Measurements from ENCODE around the gene MAPK10. TPM values are rescaled to one million over a fixed set of nuclear protein-coding genes. Genes with fewer than 3 reads are reported as not detected.

The MAPK10 gene
- 0.94 TPM for polyA plus RNA-seq

DNA sequence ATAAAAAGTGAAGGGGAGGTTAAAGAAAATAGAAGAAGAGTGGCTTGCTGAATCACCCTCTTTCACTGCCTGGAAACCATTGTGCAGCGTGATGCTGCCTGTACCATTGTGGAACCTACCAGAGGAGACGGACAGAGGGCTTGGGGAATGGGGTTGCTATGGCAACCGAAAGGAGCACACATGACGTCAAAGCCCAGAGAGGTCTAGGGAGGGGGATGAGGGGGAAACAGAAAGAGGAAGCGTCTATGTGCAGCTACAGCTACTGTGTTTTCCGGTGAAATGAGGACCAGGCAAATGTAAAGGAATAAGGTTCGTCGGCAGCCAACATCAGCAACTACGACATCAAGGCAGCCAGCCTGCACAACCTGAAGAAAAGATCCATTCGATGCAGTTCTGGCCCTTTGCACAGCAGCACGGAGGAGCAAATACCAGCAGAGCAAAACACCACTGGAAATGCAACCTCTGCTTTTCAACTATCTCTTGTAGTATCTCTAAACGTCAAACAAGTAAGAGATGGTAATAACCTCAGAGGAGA is at the start of gene MAPK10:
TSS of gene MAPK10 (minus strand) at position 110 of the 535 bp plus-strand sequence.
- Mint-ChIP-seq H3K27ac (peak within 1 kb of the TSS; percentile 72 to 96 (median 96)), H3K36me3 (no peaks in the 10 kb centered on the region), H3K9me3 (no peaks in the 10 kb centered on the region), H3K4me3 (peak within 1 kb of the TSS; percentile 33 to 94 (median 86)), H3K4me1 (peaks cover 6 to 11% (median 7%) of the 10 kb centered on the region in 3 donors), H3K27me3 (peaks cover 6% of the 10 kb centered on the region)

DNA sequence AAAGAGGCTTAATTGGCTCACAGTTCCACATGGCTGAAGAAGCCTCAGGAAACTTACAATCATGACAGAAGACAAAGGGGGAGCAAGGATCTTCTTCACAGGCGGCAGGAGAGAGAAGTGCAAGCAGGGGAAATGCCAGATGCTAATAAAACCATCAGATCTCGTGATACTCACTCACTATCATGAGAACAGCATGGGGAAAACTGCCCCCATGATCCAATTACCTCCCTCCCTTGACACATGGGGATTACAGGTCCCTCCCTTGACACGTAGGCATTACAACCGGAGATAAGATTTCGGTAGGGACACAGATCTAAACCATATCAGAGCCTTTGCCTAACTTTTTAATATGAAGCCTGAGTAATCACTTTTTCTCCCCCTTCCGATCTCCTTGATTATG is 43.7 kb upstream of the MAPK10 start:
- peaks cover 0 to 3% (median 1%) of the 10 kb centered on the region in 3 donors for H3K9me3 Mint-ChIP-seq
- no peak overlapping the region for H3K4me3 Mint-ChIP-seq
- peaks cover 3% of the 10 kb centered on the region for H3K27me3 Mint-ChIP-seq
- no peaks in the 10 kb centered on the region for H3K36me3 Mint-ChIP-seq
- H3K4me1 Mint-ChIP-seq: peaks cover 0 to 2% (median 0%) of the 10 kb centered on the region in 3 donors
- H3K27ac Mint-ChIP-seq: no peak overlapping the region

DNA sequence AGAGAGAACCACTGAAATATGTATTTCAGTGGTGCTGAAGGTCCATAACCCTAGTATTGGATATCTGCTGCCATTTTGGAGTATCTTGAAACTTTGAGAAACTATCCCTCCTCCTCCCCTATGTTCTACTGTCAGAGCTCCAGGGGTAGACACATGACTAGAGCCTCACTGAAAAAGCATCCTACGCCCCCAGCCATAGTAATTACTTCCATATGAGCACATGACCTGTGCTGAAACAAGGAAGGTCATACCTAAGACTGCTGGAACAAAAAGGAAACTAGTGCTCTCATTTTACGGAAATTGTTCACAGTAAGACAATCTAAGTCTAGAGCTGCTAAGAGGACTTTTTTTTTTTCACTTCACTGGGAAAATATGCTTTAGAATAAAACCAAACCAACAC is 42.0 kb upstream of the MAPK10 start:
- H3K27ac Mint-ChIP-seq: no peak overlapping the region
- H3K9me3 Mint-ChIP-seq: peaks cover 0 to 3% (median 0%) of the 10 kb centered on the region in 3 donors
- peaks cover 0 to 2% (median 0%) of the 10 kb centered on the region in 3 donors for H3K4me1 Mint-ChIP-seq
- no peaks in the 10 kb centered on the region for H3K36me3 Mint-ChIP-seq
- H3K4me3 Mint-ChIP-seq: no peak overlapping the region
- H3K27me3 Mint-ChIP-seq: peaks cover 3% of the 10 kb centered on the region

DNA sequence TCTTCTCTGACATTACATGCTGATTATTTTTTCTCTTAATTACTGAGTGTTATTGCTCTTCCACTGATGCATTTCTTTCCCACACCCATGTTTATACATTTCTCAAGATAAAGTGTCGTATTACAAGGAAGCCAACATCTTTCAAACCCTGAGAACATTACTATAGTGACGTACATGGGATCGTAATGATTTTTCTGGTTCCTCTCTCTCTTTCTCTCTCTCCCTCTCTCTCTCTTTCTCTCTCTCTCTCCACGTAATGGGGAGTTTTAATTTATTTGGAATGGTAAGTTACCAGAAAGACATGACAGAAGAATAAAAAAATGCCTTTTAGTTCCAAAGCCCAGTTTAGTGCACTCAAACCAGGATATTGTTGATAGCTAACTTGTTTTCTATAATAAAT is 40.4 kb upstream of the MAPK10 start:
- Mint-ChIP-seq H3K4me1 (peaks cover 0 to 2% (median 0%) of the 10 kb centered on the region in 3 donors), H3K27ac (peak overlapping the region in 1 of 3 donors; percentile 7), H3K9me3 (peaks cover 0 to 3% (median 0%) of the 10 kb centered on the region in 3 donors), H3K4me3 (no peak overlapping the region), H3K27me3 (peaks cover 3% of the 10 kb centered on the region), H3K36me3 (no peaks in the 10 kb centered on the region)

DNA sequence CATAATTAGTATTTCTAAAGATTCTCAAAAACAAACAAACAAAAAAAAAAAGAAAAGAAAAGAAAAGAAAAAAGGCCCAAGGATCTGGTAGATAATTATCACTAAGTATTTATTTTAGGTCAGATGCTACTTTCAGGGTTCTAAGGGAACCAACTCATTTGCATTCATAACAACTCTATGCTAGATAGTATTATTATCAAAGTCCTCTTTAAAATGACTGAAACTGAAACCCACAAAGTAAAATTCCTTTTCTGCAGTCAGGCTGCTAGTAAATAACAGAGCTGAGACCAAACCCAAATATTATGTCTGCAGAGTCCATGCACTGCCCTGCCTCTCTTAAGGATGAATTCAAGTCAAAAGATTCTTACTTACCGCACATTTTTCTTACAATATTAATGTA is 38.3 kb upstream of the MAPK10 start:
- no peak overlapping the region for H3K4me3 Mint-ChIP-seq
- peaks cover 0 to 3% (median 0%) of the 10 kb centered on the region in 3 donors for H3K9me3 Mint-ChIP-seq
- H3K36me3 Mint-ChIP-seq: no peaks in the 10 kb centered on the region
- peaks cover 3% of the 10 kb centered on the region for H3K27me3 Mint-ChIP-seq
- peak overlapping the region in 1 of 3 donors; percentile 3 for H3K27ac Mint-ChIP-seq
- H3K4me1 Mint-ChIP-seq: peaks cover 0 to 2% (median 0%) of the 10 kb centered on the region in 3 donors

DNA sequence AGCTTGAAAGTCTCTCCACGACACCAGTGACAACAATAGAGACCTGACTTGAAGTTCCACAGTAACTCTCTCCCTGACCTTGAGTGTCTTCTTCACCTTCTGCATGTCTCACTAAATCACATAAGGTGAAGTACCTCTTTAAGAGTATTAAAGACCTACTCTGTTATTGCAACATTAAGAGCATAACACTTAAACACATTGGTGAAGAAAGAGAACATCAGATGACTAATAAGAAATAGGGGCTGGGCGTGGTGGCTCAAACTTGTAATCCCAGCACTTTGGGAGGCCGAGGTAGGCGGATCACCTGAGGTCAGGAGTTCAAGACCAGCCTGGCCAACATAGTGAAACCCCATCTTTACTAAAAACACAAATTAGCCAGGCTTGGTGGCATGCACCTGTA is 33.9 kb upstream of the MAPK10 start:
- H3K27me3 Mint-ChIP-seq: peaks cover 2% of the 10 kb centered on the region
- no peaks in the 10 kb centered on the region for H3K36me3 Mint-ChIP-seq
- H3K4me3 Mint-ChIP-seq: no peak overlapping the region
- H3K27ac Mint-ChIP-seq: no peak overlapping the region
- peaks cover 0 to 2% (median 0%) of the 10 kb centered on the region in 3 donors for H3K4me1 Mint-ChIP-seq
- H3K9me3 Mint-ChIP-seq: no peaks in the 10 kb centered on the region

DNA sequence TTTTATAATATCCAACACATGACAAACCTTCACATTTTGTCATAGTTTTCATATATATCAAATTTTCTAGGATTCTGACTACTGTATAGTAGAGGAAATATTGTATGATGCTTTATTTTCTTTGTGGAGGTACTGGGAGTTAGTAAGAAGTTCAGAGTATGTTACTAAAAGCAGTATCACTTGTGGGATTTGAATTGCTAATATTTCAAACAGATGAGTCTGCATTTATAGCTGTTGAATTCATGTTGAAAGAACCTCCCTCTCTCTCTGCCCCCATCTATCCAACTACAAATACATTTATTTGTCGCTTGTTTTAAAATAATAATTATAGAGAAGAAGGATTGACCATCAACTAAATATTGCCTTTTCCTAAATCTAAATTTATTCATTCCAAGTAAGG is 29.8 kb upstream of the MAPK10 start:
- H3K4me1 Mint-ChIP-seq: no peaks in the 10 kb centered on the region
- no peaks in the 10 kb centered on the region for H3K36me3 Mint-ChIP-seq
- no peaks in the 10 kb centered on the region for H3K9me3 Mint-ChIP-seq
- H3K27me3 Mint-ChIP-seq: peaks cover 6% of the 10 kb centered on the region
- H3K4me3 Mint-ChIP-seq: no peak overlapping the region
- H3K27ac Mint-ChIP-seq: no peak overlapping the region

DNA sequence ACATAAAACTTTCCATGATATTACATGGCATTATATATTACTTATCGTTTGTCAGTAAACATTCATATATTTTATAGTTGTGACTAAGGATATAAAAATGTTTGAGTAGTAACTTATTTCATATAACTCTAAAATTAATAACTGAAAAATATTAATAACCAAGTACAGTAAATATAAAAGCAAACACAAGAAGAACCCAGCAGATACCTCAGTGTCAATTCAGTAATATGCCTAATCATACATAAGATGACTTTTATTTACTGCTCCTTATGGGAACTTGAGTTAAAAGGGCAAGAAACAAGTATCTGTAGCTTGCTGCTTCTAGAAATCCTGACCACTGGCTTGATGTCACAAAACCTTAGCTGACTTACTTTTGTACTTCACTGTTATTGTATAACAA is 28.4 kb upstream of the MAPK10 start:
- Mint-ChIP-seq H3K4me3 (no peak overlapping the region), H3K27ac (no peak overlapping the region), H3K4me1 (no peaks in the 10 kb centered on the region), H3K27me3 (peaks cover 6% of the 10 kb centered on the region), H3K36me3 (no peaks in the 10 kb centered on the region), H3K9me3 (no peaks in the 10 kb centered on the region)

DNA sequence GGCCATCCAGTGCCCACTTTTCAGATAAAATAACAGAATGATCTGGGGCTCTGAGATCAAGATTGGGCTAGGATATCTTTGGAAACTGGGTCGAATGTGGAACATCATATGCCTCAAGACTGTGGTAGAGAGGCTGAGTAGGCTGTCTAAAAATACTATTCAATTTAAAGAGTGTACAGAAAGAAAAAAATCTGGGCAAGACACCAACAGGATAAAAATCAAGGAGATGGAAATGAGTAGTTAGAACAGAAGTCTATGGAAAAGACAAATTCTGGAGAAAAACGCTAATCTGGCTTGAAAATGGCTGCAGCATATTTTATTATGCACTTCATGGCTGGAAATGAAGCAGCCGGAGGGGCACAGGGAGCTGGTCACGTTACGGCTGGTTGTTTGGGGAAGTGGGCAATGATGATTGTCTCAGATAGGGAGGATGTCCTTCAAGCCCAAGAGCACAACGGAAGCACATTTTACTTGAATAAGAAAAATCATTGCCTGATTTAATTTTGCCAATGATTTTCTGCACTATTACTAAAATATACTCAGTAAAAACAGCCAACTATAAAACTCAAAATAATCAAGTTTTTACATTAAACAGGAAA is 27.1 kb upstream of the MAPK10 start:
- Mint-ChIP-seq H3K27ac (no peak overlapping the region), H3K4me1 (no peaks in the 10 kb centered on the region), H3K9me3 (no peaks in the 10 kb centered on the region), H3K36me3 (no peaks in the 10 kb centered on the region), H3K4me3 (no peak overlapping the region), H3K27me3 (peaks cover 10% of the 10 kb centered on the region)

DNA sequence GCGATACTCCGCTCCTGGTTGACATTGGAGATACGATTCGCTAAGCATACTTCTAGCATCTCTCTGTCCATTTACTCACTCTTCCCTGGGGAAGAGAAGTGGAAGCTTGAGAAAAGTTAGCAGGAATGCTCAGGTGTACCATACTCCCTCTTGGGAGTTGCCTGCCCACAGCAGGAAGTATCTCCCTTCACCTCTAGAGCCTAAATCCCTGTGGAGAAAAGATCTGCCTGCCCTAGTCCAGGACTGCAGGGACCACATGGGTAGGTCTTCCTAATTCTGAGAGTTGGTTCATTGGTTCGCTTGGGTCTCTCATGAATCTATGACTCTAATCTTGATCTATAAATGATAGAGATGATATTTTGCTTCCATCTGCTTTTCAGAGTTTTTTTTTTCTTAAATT is 26.3 kb upstream of the MAPK10 start:
- no peaks in the 10 kb centered on the region for H3K36me3 Mint-ChIP-seq
- no peaks in the 10 kb centered on the region for H3K4me1 Mint-ChIP-seq
- H3K27me3 Mint-ChIP-seq: peaks cover 11% of the 10 kb centered on the region
- no peak overlapping the region for H3K27ac Mint-ChIP-seq
- H3K9me3 Mint-ChIP-seq: no peaks in the 10 kb centered on the region
- H3K4me3 Mint-ChIP-seq: no peak overlapping the region

DNA sequence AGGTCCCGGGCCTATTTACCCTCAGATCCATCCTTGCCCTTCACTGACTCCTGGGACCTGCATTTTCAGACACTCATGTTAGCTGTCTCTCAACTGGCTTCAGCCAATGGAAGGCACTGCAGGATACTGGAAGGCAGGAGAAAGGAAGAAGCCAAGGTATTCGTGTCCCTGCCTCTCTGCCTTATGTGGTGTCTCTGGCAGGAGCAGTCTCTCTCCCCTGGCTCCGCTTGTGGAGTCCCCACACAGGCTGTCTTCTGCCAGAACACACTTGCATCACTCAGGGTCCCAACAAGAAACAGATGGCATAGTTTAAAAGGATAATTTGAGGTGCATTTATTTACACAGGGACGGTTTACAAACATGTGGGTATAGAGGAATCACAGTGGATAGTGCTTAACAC is 21.6 kb upstream of the MAPK10 start:
- Mint-ChIP-seq H3K4me3 (no peak overlapping the region), H3K27me3 (peaks cover 12% of the 10 kb centered on the region), H3K36me3 (no peaks in the 10 kb centered on the region), H3K9me3 (peaks cover 0 to 3% (median 0%) of the 10 kb centered on the region in 3 donors), H3K27ac (no peak overlapping the region), H3K4me1 (no peaks in the 10 kb centered on the region)

DNA sequence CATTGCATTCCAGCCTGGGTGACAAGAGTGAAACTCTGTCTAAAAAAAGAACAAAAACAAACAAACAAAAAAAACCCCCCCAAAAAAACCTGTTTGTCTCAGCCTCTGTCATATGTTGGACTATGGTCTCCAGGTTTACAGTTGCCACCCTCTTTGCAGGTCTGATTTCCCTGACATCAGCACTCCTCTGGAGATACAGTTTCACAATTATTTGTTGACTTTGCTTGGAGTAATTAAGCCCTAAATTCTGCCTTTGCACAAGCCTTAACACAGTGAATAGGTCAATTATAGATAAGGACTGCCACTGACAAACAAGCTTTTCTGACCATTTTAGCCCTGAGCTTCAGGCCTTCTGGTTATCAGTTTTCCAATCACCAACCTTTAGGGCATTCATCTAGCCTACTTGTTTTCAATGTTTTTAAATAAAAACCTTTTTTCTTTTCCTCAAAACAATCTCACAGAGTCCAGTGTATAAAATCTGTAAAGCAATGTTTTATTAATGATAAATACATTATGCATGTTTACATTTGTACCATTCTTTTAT is 20.4 kb upstream of the MAPK10 start:
- peaks cover 0 to 3% (median 0%) of the 10 kb centered on the region in 3 donors for H3K9me3 Mint-ChIP-seq
- no peak overlapping the region for H3K4me3 Mint-ChIP-seq
- H3K27me3 Mint-ChIP-seq: peaks cover 8% of the 10 kb centered on the region
- H3K36me3 Mint-ChIP-seq: no peaks in the 10 kb centered on the region
- H3K4me1 Mint-ChIP-seq: no peaks in the 10 kb centered on the region
- H3K27ac Mint-ChIP-seq: peak overlapping the region in 1 of 3 donors; percentile 7

DNA sequence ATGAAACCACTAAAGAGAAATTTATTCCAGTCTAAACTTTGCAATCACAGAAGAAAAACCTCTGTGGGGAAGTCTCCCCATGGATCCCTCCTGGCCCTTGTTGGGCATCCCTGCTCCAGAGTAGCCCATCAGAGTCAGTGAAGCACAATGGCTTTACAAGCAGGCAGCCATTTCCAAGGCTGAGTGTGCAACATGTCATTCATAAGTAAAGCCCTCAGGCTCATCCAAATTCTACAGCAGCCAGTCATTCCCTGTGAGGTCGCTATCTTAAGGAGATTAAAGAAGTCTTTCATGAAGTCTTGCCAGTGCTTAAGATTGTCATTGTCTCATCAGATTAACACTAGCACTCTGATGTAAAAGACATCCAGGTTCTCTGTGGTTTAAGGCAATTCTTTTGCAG is 17.0 kb upstream of the MAPK10 start:
- no peak overlapping the region for H3K27ac Mint-ChIP-seq
- H3K4me3 Mint-ChIP-seq: no peak overlapping the region
- peaks cover 4% of the 10 kb centered on the region for H3K27me3 Mint-ChIP-seq
- no peaks in the 10 kb centered on the region for H3K4me1 Mint-ChIP-seq
- peaks cover 4 to 8% (median 4%) of the 10 kb centered on the region in 3 donors for H3K9me3 Mint-ChIP-seq
- no peaks in the 10 kb centered on the region for H3K36me3 Mint-ChIP-seq

DNA sequence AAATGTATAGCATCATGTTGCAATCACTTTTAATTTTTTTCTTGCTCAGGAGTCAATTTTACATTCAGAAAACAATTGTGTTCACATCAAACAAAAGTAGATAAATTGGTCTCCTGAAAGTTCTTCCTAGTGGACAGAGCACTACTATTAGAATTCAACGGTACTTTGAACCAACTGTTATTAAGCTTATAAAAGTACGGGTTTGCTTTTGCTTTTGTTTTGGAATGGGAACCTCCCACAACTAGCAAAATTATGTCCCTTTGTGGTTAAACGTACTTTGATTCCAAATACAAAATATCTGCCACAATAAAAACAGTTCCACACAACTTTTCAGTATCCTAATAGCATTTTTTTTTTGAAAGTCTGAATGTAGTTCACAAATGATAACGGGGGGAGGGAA is 8.6 kb upstream of the MAPK10 start:
- no peaks in the 10 kb centered on the region for H3K4me1 Mint-ChIP-seq
- H3K27ac Mint-ChIP-seq: no peak overlapping the region
- no peaks in the 10 kb centered on the region for H3K36me3 Mint-ChIP-seq
- peaks cover 3 to 5% (median 4%) of the 10 kb centered on the region in 3 donors for H3K9me3 Mint-ChIP-seq
- H3K27me3 Mint-ChIP-seq: peaks cover 4% of the 10 kb centered on the region
- no peak overlapping the region for H3K4me3 Mint-ChIP-seq

DNA sequence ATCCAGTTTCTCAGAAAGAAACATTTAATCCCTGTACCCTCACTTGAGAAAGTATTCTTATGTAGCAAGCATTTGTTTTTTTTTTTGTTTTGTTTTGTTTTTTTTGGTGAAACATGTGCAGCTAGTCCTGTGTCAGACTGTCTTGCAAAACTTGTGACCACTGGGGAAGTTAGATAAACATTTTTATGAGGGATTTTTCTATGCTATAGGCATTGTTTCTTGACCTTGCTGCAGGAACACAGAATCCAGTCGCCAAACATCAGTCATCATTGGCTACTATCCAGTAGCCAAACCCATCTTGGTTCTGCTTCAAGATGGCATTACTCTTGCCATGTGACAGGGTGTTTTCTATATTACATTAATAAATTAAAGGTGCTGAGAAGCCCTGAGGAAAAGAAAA is 7.7 kb upstream of the MAPK10 start:
- H3K4me3 Mint-ChIP-seq: no peak overlapping the region
- no peaks in the 10 kb centered on the region for H3K36me3 Mint-ChIP-seq
- H3K27me3 Mint-ChIP-seq: peaks cover 4% of the 10 kb centered on the region
- H3K27ac Mint-ChIP-seq: no peak overlapping the region
- H3K4me1 Mint-ChIP-seq: no peaks in the 10 kb centered on the region
- peaks cover 1 to 4% (median 2%) of the 10 kb centered on the region in 3 donors for H3K9me3 Mint-ChIP-seq

DNA sequence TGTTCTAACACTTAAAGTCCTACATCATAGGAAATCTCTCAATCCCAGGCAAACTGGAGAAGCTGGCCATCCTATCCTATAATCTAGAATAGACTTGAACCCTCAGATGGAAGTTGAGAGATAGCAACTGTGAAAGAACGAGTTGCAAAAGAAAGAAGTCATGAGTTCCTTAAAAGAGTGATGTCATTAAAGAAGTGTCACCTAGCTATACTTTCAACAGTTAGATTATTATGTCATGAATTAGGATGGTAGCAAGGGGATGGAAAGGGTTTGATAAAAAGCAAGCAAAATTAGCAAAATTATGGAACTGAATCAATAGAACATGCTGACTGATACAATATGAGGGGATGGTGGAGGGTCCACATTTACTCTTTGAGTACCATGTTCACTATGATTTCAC is 7.1 kb upstream of the MAPK10 start:
- H3K27ac Mint-ChIP-seq: no peak overlapping the region
- H3K9me3 Mint-ChIP-seq: peaks cover 0 to under 1% (median 0%) of the 10 kb centered on the region in 3 donors
- H3K36me3 Mint-ChIP-seq: no peaks in the 10 kb centered on the region
- H3K4me1 Mint-ChIP-seq: no peaks in the 10 kb centered on the region
- H3K27me3 Mint-ChIP-seq: peaks cover 4% of the 10 kb centered on the region
- H3K4me3 Mint-ChIP-seq: no peak overlapping the region

Measured in IgD-negative memory B cell (primary cell).